ENCODE data around the gene SLC22A5.

The SLC22A5 gene

DNA sequence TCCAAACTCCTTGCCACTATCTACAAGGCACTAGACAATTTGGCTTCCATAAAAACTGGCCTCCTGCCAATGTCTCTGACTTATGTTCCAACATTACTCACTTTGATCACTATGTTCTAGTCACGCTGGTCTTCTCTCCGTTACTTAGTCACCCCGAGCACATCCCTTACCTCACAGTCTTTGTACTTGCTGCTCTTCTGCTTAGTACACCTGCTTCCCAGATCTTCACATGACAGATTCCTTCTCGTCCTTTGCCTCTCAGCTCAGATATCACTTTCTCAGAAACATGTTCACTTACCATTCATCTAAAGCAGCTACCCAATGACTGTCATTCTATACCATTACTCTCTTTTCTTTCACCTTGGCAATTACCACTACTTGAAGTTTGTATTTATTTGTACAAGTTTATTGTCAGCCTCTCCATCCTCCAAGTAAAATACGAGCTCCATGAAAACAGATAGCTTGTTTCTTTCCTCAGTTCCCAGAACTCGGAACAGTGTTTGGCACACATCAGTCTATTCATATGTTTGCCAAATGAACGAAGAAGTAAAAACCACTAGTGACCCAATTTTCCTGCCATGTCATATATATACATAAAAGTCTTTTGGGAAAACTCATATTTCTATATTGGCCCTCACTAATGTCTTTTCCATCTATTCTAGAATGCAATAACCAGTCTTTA lies 5.9 kb upstream of the SLC22A5 start (continued):
- TF ChIP-seq, protein P1, sequence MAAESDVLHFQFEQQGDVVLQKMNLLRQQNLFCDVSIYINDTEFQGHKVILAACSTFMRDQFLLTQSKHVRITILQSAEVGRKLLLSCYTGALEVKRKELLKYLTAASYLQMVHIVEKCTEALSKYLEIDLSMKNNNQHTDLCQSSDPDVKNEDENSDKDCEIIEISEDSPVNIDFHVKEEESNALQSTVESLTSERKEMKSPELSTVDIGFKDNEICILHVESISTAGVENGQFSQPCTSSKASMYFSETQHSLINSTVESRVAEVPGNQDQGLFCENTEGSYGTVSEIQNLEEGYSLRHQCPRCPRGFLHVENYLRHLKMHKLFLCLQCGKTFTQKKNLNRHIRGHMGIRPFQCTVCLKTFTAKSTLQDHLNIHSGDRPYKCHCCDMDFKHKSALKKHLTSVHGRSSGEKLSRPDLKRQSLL (tag by site-specific recombination; IDR thresholded peaks at IDR 0.05) = no peak
- TF ChIP-seq ZBTB17 (tag by site-specific recombination; IDR thresholded peaks at IDR 0.05) (peak; percentile 80), ZNF76 (tag by site-specific recombination; IDR thresholded peaks at IDR 0.05; ENCODE audit: borderline replicate concordance, low read depth) (no peak), ZNF223 (tag by site-specific recombination; IDR thresholded peaks at IDR 0.05) (no peak), SP7 (tag by site-specific recombination; IDR thresholded peaks at IDR 0.05) (peak; percentile 60; the same call in 1 of the 2 replicates), RBAK (tag by site-specific recombination; IDR thresholded peaks at IDR 0.05) (peak; percentile 41; the same call in 1 of the 2 replicates), ZBTB48 (tag by site-specific recombination; IDR thresholded peaks at IDR 0.05) (peak; percentile 74), ZFP3 (tag by site-specific recombination; IDR thresholded peaks at IDR 0.05; ENCODE audit: low read depth) (no peak)
- TF ChIP-seq, protein P2, sequence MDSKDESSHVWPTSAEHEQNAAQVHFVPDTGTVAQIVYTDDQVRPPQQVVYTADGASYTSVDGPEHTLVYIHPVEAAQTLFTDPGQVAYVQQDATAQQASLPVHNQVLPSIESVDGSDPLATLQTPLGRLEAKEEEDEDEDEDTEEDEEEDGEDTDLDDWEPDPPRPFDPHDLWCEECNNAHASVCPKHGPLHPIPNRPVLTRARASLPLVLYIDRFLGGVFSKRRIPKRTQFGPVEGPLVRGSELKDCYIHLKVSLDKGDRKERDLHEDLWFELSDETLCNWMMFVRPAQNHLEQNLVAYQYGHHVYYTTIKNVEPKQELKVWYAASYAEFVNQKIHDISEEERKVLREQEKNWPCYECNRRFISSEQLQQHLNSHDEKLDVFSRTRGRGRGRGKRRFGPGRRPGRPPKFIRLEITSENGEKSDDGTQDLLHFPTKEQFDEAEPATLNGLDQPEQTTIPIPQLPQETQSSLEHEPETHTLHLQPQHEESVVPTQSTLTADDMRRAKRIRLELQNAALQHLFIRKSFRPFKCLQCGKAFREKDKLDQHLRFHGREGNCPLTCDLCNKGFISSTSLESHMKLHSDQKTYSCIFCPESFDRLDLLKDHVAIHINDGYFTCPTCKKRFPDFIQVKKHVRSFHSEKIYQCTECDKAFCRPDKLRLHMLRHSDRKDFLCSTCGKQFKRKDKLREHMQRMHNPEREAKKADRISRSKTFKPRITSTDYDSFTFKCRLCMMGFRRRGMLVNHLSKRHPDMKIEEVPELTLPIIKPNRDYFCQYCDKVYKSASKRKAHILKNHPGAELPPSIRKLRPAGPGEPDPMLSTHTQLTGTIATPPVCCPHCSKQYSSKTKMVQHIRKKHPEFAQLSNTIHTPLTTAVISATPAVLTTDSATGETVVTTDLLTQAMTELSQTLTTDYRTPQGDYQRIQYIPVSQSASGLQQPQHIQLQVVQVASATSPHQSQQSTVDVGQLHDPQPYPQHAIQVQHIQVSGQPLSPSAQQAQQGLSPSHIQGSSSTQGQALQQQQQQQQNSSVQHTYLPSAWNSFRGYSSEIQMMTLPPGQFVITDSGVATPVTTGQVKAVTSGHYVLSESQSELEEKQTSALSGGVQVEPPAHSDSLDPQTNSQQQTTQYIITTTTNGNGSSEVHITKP (tag by site-specific recombination; IDR thresholded peaks at IDR 0.05) = peak; percentile 32

DNA sequence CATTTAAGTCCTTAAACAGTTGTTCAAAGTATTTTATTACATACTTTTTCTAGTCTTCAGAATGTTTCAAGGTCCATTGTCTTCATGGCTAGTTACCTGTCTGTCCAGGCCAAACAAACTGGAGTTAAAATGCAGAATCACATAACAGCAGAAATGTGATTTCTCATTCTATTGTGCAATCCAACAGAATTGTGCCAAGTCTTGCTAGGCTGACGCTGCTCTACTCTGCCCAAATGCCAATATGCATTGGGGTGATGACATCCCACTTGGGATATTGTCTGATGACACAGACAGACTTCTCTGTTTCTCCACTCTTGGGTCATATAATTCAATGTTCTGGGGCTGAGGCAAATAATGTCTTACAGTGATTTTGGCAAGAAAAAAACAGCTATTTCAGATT lies 5.2 kb upstream of the SLC22A5 start:
- peaks cover 6% of the 10 kb centered on the region; the same call in 1 of the 2 replicates for H3K4me1 ChIP-seq (ENCODE audit: control insufficient read depth, insufficient read depth, low read length)
- no peaks in the 10 kb centered on the region for H3K9me3 ChIP-seq (ENCODE audit: control insufficient read depth, insufficient read depth, low read depth, low read length)
- TF ChIP-seq ZNF433 (tag by site-specific recombination; IDR thresholded peaks at IDR 0.05; ENCODE audit: low read depth) = no peak
- no peak for TF ChIP-seq SP3 (tag by site-specific recombination; IDR thresholded peaks at IDR 0.05)
- no peak for TF ChIP-seq ZNF404 (tag by site-specific recombination; IDR thresholded peaks at IDR 0.05)
- TF ChIP-seq, protein P3, sequence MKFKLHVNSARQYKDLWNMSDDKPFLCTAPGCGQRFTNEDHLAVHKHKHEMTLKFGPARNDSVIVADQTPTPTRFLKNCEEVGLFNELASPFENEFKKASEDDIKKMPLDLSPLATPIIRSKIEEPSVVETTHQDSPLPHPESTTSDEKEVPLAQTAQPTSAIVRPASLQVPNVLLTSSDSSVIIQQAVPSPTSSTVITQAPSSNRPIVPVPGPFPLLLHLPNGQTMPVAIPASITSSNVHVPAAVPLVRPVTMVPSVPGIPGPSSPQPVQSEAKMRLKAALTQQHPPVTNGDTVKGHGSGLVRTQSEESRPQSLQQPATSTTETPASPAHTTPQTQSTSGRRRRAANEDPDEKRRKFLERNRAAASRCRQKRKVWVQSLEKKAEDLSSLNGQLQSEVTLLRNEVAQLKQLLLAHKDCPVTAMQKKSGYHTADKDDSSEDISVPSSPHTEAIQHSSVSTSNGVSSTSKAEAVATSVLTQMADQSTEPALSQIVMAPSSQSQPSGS (tag by site-specific recombination; IDR thresholded peaks at IDR 0.05; ENCODE audit: low read depth) = no peak
- no peak for TF ChIP-seq ZNF221 (tag by site-specific recombination; IDR thresholded peaks at IDR 0.05; ENCODE audit: borderline replicate concordance)
- no peak for TF ChIP-seq HOXD13 (CRISPR knock-in tag; IDR thresholded peaks at IDR 0.05; ENCODE audit: borderline replicate concordance)
- no peak for TF ChIP-seq KLF1 (tag by site-specific recombination; IDR thresholded peaks at IDR 0.05)
- TF ChIP-seq ZBTB1 (tag by site-specific recombination; IDR thresholded peaks at IDR 0.05) = no peak
- no peak for TF ChIP-seq ZNF311 (tag by site-specific recombination; IDR thresholded peaks at IDR 0.05; ENCODE audit: borderline replicate concordance)
- no peak for TF ChIP-seq ZNF670 (tag by site-specific recombination; IDR thresholded peaks at IDR 0.05; ENCODE audit: low read depth)
- no peak for TF ChIP-seq ZNF341 (tag by site-specific recombination; IDR thresholded peaks at IDR 0.05; ENCODE audit: low read depth)
- TF ChIP-seq ZNF184 (tag by site-specific recombination; IDR thresholded peaks at IDR 0.05) = no peak
- TF ChIP-seq, protein P4, sequence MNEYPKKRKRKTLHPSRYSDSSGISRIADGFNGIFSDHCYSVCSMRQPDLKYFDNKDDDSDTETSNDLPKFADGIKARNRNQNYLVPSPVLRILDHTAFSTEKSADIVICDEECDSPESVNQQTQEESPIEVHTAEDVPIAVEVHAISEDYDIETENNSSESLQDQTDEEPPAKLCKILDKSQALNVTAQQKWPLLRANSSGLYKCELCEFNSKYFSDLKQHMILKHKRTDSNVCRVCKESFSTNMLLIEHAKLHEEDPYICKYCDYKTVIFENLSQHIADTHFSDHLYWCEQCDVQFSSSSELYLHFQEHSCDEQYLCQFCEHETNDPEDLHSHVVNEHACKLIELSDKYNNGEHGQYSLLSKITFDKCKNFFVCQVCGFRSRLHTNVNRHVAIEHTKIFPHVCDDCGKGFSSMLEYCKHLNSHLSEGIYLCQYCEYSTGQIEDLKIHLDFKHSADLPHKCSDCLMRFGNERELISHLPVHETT (tag by site-specific recombination; IDR thresholded peaks at IDR 0.05) = no peak
- no peak for TF ChIP-seq ZNF707 (tag by site-specific recombination; IDR thresholded peaks at IDR 0.05)
- no peak for TF ChIP-seq ZNF423 (tag by site-specific recombination; IDR thresholded peaks at IDR 0.05)
- no peak for TF ChIP-seq ZFP37 (tag by site-specific recombination; IDR thresholded peaks at IDR 0.05)
- TF ChIP-seq ZNF792 (tag by site-specific recombination; IDR thresholded peaks at IDR 0.05) = no peak
- no peak for TF ChIP-seq ZNF10 (tag by site-specific recombination; IDR thresholded peaks at IDR 0.05)
- TF ChIP-seq TCF7L2 (IDR thresholded peaks at IDR 0.05; ENCODE audit: borderline replicate concordance, low read depth, low read length) = no peak
- no peak for TF ChIP-seq KLF9 (tag by site-specific recombination; IDR thresholded peaks at IDR 0.05; ENCODE audit: low read depth)
- H3K27ac ChIP-seq (ENCODE audit: extremely low read depth, low read depth, low read length) = no peak overlapping the region
- peaks cover 4 to 19% of the 10 kb centered on the region in 2 experiments; a peak in 2 of 3 replicates for H3K36me3 ChIP-seq (ENCODE audit: control insufficient read depth in 2 of 2, insufficient read depth in 1 of 2, low read length in 2 of 2)
- POLR2A ChIA-PET = no interaction called here
- no peak overlapping the region for H3K4me3 ChIP-seq (ENCODE audit: low read depth, low read length)
- CTCF ChIA-PET = no interaction called here

All from HEK293 (cell line).